NCI-H146 treated with DMSO at 0.1 percent for 48 hours (cell line): ENCODE results near the gene VWA5B2.
A peak's percentile ranks its signal among the peaks of the same experiment; 100 is the strongest.
"Not testable (repeated sequence)": the region's sequence is repeated elsewhere in the genome, so short reads cannot be mapped to it uniquely, and the experiment has no call there.

Experiments
- DNase-seq: peaks from one replicate; lab custom pipeline; 2025; ENCODE audit not compliant: unreplicated experiment; lab: John Stamatoyannopoulos, UW

VWA5B2 gene

GRCh38 chr3:184241141-184241446 is 11.7 kb downstream of the VWA5B2 start:
- no peak for DNase-seq

- no peak for DNase-seq
Measured at GRCh38 chr3:184241447-184242296, 12.3 kb downstream of the VWA5B2 start.

- no peak for DNase-seq
Measured at GRCh38 chr3:184242297-184242685, 12.9 kb downstream of the VWA5B2 start.

- peak; percentile 70 for DNase-seq
Measured at GRCh38 chr3:184248454-184249411, 19.3 kb downstream of the VWA5B2 start, which contains the start of gene ALG3. TSS of gene ALG3 (minus strand) at chr3:184248962. CDS start at chr3:184248940, 22 bp downstream.

GRCh38 chr3:184249412-184250166 is 20.2 kb downstream of the VWA5B2 start, which contains the start of gene EEF1AKMT4:
TSS of gene EEF1AKMT4 (plus strand) at chr3:184249672. CDS start at chr3:184249695, 23 bp downstream.
- DNase-seq, result peak; percentile 100

GRCh38 chr3:184250167-184250828 is 20.9 kb downstream of the VWA5B2 start:
- peak; percentile 96 for DNase-seq

GRCh38 chr3:184255291-184256039 is 26.1 kb downstream of the VWA5B2 start:
- no peak for DNase-seq

GRCh38 chr3:184257083-184257915 is 27.9 kb downstream of the VWA5B2 start:
- no peak for DNase-seq

- DNase-seq, result no peak
Measured at GRCh38 chr3:184258926-184259325, 29.5 kb downstream of the VWA5B2 start.

GRCh38 chr3:184259396-184259877 is 30.1 kb downstream of the VWA5B2 start:
- DNase-seq, result no peak

- peak; percentile 36 for DNase-seq
Measured at GRCh38 chr3:184259878-184260723, 30.7 kb downstream of the VWA5B2 start.

GRCh38 chr3:184260724-184261269 is 31.4 kb downstream of the VWA5B2 start:
- no peak for DNase-seq

- DNase-seq, result peak; percentile 95
Measured at GRCh38 chr3:184261270-184261853, 32.0 kb downstream of the VWA5B2 start, which contains the start of gene CAMK2N2. TSS of gene CAMK2N2 (minus strand) at chr3:184261553. CDS start at chr3:184261285, 268 bp downstream.

- peak; percentile 80 for DNase-seq
Measured at GRCh38 chr3:184261854-184262763, 32.7 kb downstream of the VWA5B2 start.

GRCh38 chr3:184262764-184263179 is 33.4 kb downstream of the VWA5B2 start:
- no peak for DNase-seq

GRCh38 chr3:184267249-184267648 is 37.9 kb downstream of the VWA5B2 start:
- not testable (repeated sequence) for DNase-seq
